Right kidney (tissue), 1 donor: ENCODE results near the gene ST6GALNAC3.

ENCODE experiments used
- DNase-seq: peaks from one replicate; pipeline ENCODE4 v3.0.0-alpha.2; 2016

The ST6GALNAC3 gene

GRCh38 chr1:76507376-76507775 lies 432.8 kb downstream of the ST6GALNAC3 start:
- no peak for DNase-seq

GRCh38 chr1:76508871-76509270 lies 434.3 kb downstream of the ST6GALNAC3 start:
- DNase-seq = no peak

GRCh38 chr1:76510672-76511557 lies 436.4 kb downstream of the ST6GALNAC3 start:
- DNase-seq = no peak

GRCh38 chr1:76511558-76512179 lies 437.1 kb downstream of the ST6GALNAC3 start:
- DNase-seq = no peak

GRCh38 chr1:76530953-76531352 lies 456.4 kb downstream of the ST6GALNAC3 start:
- no peak for DNase-seq

- no peak for DNase-seq
Observed at GRCh38 chr1:76541618-76542017, 467.1 kb downstream of the ST6GALNAC3 start.

GRCh38 chr1:76542359-76542758 lies 467.8 kb downstream of the ST6GALNAC3 start:
- DNase-seq = no peak

GRCh38 chr1:76543495-76543894 lies 468.9 kb downstream of the ST6GALNAC3 start:
- DNase-seq = no peak

DNA sequence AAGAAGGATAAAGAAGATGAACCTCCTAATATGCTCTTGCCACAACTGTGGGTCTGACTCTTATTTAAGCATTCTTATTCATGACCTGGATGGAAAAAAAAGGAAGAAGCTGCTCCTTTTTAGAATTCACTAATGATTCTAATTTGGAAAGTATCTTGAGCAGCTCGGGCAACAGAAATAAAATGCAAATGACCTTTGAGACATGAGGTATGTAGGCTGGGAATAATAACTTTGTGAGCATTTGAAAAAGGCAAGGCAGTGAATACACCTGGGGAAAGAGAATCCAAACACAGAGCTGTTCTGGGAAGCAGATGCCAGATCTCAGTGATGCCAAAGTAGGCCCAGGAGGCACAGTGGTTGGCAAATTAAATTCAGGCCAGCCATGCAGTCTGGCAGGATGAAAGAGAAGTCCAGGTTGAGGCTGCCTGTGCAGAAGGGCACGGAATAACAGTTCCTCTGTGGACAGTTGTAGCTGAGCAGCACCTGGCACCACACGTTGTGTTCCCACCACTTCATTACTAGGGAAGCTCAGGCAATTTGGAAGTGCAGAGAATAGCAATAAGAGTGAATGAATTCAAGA lies 471.9 kb downstream of the ST6GALNAC3 start:
- no peak for DNase-seq

- DNase-seq = no peak
Observed at GRCh38 chr1:76547916-76548315, 473.4 kb downstream of the ST6GALNAC3 start.

- DNase-seq = no peak
Observed at GRCh38 chr1:76548513-76549100, 474.1 kb downstream of the ST6GALNAC3 start.

DNA sequence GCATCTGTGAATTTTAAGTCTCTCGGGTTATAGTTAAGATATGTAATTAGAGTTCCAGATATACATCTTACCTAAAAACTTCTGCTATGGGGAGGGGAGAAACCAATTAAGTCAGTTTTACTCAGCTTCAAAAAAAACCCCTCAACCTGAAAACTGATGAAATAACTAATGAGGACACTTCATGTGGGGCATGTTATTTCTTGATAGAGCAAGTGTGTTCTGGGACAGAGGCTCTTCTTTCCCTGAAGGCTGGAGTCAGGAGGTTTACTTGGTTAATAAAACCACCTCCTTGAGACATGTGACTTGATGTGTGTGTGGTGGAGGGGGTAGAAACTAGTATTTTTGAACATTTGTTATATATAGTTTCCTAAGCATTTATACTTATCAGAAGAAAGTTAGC lies 479.7 kb downstream of the ST6GALNAC3 start:
- no peak for DNase-seq

DNA sequence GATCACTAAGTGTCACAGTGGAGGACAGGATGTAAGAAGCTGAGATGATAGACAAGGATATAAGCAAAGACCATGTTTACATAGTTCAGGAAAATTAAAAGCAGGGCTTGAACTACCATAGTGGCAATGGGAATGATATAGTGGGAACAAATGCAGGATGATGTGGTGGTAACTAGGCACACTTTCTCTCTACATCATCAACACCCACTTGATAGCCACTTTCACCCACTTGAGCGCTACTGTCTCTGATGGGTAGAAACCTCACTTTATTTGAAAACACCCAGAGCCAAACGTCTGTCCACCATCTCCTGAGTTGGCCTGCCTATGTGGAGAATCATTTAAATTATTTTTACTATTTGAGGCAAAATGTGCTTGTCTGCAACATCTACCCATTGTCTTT lies 487.7 kb downstream of the ST6GALNAC3 start:
- no peak for DNase-seq

DNA sequence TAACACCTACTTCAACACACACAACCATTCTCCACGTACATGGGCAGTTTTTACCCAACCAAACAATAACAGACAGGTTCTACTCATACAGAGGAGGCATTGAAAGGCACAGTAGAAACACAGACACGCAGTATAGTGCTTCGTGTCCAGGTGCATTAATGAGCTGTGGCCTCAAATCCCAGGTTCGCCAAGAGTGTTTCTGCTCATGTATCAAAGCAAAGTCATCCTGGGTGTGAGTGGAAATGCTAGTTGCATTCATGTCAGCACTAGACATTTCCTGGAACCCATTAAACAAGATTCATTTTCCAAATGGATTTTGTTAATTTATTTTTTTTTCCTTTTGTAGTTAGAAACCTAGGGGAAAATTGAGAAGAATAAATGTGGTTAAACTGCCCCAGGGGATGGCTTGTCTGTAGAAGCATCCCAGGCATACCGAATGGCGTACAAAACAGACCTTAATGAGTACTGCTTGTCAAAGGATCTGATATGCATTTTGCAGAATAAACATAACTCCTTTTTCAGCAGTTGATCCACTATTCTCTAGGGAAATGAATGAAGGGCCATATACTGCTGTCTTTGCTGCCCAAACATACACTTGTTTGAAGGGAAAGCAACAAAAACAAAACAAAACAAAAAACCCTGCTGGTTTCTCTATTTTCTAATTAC lies 494.2 kb downstream of the ST6GALNAC3 start:
- no peak for DNase-seq

GRCh38 chr1:76571248-76571647 lies 496.7 kb downstream of the ST6GALNAC3 start:
- no peak for DNase-seq

- DNase-seq = no peak
Observed at GRCh38 chr1:76572229-76572628, 497.7 kb downstream of the ST6GALNAC3 start.

DNA sequence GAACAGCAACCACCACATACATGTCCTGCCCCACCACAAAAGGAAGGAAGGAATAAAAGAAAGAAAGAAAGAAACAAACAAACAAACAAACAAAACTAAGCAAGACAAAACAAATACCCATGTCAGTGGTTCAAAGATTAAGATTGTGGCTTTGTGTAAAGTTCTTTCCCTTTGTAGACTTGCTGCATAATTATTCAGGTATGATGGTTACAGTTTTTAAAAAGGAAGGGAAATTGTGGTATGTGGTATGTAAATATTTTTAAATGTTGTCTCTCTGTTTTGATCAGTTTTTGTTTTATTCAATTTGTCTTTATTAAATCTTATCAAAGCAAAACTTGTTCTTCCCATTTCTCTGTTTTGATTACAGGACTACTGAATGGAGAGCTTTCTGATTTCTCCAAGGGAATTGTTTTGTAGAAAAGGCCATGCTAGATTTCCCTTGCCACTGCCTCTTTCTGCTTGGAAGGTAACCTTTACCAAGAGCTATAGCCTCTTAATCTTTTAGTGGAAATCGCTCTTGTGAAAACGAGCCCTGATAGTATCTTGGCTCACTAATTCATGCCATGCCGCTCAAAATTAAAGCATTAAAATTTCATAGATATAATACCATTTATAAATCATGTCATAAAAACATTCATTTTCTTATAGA lies 502.5 kb downstream of the ST6GALNAC3 start:
- no peak for DNase-seq

DNA sequence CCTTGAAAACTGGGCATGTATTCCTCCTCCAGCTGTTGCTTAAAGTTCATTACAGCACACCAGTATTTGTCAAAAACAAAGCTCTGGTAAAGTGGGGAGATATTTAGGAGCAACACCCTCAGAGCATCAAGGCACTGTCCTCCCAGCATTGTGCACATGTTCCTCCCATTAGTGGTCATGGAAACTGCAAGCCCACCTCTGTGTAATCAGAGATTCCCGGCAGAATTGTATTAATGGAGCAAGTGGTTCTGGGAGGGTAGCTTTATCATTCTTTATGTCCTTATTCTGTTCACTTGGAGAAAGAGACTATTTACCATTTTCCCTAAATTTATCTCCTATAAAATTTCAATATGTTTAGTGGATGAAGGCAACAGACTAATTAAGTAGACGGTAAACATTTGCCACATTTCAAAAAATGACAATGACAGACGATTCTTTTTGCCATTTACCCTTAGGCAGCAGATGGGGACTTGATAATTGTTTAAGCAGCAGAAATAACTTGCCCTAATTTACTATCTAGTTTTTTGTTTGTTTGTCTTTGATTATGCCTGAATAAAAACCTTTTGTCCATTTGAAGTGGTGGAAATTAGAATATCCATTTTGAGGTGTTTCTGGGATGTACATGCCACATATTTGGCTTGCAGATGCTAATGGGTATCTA lies 503.1 kb downstream of the ST6GALNAC3 start:
- no peak for DNase-seq

DNA sequence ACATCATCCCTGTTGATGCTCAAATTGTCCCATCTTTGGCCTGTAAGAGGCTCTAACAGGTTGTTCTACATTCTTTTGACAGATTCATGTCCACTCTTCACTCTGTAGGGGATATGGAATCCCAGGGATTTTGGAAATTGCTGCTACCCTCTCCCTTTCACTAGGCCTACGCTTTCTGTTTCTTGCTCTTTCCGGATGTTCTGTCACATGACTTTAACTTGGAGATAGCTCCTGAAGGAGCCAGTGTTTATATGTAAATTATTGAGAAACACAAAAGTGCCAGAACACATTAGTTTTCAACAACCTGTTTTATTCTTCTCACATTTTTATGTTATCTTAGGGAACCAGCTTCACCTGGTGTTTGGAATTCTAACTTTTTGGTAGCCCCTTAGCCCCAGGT lies 505.7 kb downstream of the ST6GALNAC3 start:
- DNase-seq = no peak

DNA sequence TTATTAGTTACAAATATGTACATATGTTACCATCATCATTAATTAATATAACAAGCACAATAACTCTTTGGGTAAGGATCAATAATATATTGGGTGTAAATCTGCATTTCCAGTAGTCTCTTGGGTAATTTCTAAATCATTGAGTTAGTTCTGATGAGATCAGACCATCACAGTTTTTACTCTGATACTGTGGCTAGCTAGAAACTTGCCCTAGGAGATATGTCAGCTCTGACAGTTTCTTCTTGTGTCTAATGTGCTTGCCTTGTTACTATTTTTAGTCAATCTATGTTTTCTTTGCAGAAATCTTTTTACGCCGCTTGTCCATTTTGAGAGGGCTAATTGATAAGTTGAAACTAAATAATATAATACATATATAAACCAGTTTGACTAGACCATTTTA lies 507.2 kb downstream of the ST6GALNAC3 start:
- no peak for DNase-seq

DNA sequence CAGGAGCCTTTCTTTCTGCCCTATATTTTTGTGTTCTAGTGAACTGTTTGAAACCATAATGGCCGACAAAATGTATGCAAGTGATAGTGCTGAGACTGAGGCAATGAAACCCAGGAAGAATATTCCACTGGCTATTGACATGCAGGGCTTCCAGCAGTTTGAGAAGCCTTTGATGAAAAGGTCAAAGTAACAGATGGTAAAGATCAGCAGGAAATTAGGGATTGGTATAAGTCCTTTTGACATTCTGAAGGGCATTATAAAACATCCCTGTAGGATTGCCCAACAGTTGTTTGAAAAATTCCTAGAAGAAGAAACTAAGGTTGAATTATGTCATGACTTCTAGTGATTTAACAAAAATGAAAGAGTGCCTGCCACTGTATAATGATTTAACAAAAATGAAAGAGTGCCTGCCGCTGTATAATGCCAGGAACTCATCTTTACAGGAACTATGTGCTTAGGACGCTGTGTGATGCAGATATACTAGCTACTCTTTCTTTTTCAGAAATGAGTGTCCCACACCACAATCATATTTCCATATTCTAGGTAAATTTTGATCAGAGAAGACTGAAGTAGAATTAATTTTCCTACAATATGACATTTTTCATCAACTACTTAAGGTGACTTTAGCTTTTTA lies 508.8 kb downstream of the ST6GALNAC3 start:
- no peak for DNase-seq
